HCT116 (cell line): Measurements from ENCODE around the gene GNRHR. TPM values are rescaled to one million over a fixed set of nuclear protein-coding genes. Genes with fewer than 3 reads are reported as not detected.

ENCODE experiments used
- ATAC-seq: fragments of 200-7000 bp; cut with Tn5 transposase; 2 replicates; pipeline ENCODE4 v1.9.1; 2020; ENCODE audit warnings: mild to moderate bottlenecking, moderate library complexity
- BruUV-seq: library from RNA; stranded (reverse); fragments of 400-500 nt; replicated peaks from 2 replicates; lab custom pipeline; 2021; lab: Mats Ljungman, UMichigan
- CTCF ChIA-PET: fragments of 300-600 bp; sonication (Branson Sonifier 250); formaldehyde crosslinking; loops from one replicate; lab custom pipeline; 2021; ENCODE audit warnings: antibody characterized with exemption; lab: Charles Lee
- POLR2A ChIA-PET: fragments of 300-600, 350-600 bp; sonication (Branson Sonifier 250); formaldehyde crosslinking; loops from one replicate; lab custom pipeline; 2021; ENCODE audit warnings: antibody characterized with exemption; lab: Charles Lee
- RAD21 ChIA-PET, 2 experiments: fragments of 300-600 bp; sonication (Branson Sonifier 250); formaldehyde crosslinking; loops; one replicate each; lab custom pipeline; 2023; ENCODE audit warnings: low total read pairs in 2 of 2; ENCODE audit not compliant: uncharacterized antibody in 2 of 2, unreplicated experiment in 2 of 2, low non-redundant PET in 1 of 2; lab: Charles Lee
- DNase-seq: peaks from one replicate; pipeline ENCODE4 v3.0.0-alpha.2; 2010; ENCODE audit warnings: low read depth, low spot score
- H2AFZ ChIP-seq: fragments of 200-600 bp; shearing (Covaris generic), sonication (generic); 2 replicates; pipeline ENCODE4 v1.6.1; 2017; ENCODE audit warnings: low read depth, mixed run types, mixed read lengths, antibody characterized with exemption, low read length; ENCODE audit not compliant: poor library complexity, severe bottlenecking
- H3K27ac ChIP-seq: 2 replicates; pipeline ENCODE4 v1.5.1; 2012; ENCODE audit warnings: low read depth, low read length
- H3K27me3 ChIP-seq: fragments of 200-600 bp; sonication (generic); 2 replicates; pipeline ENCODE4 v1.6.1; 2016; ENCODE audit warnings: mixed run types, low read length, mixed read lengths; ENCODE audit not compliant: insufficient read depth
- H3K36me3 ChIP-seq, 2 experiments: fragments of 200-500 bp in 1 of 2; fragments of 200-600 bp in 1 of 2; sonication (Bioruptor generic) in 1 of 2; sonication (generic) in 1 of 2; 2 replicates each; pipeline versions ENCODE4 v1.5.1 to v1.6.1; 2014 to 2016; ENCODE audit warnings: low read length in 2 of 2, inconsistent platforms in 1 of 2, mixed read lengths in 1 of 2, mixed run types in 1 of 2; ENCODE audit not compliant: insufficient read depth in 2 of 2, control insufficient read depth in 1 of 2
- H3K4me1 ChIP-seq, 2 experiments: fragments of 200-600 bp in 1 of 2; sonication (generic) in 1 of 2; 2 replicates each; pipeline versions ENCODE4 v1.5.1 to v1.6.1; 2012 to 2017; ENCODE audit warnings: low read length in 2 of 2, inconsistent platforms in 1 of 2, mild to moderate bottlenecking in 1 of 2, mixed read lengths in 1 of 2, mixed run types in 1 of 2, moderate library complexity in 1 of 2; ENCODE audit not compliant: insufficient read depth in 2 of 2, control insufficient read depth in 1 of 2
- H3K4me2 ChIP-seq: fragments of 200-600 bp; sonication (generic); 2 replicates; pipeline ENCODE4 v1.6.1; 2017; ENCODE audit warnings: mixed run types, low read length, mixed read lengths
- H3K4me3 ChIP-seq, 2 experiments: fragments of 200-600 bp in 1 of 2; sonication (generic) in 1 of 2; replicated peaks in 1 of 2; 2 replicates each; pipeline ENCODE4 v1.5.1; 2011 to 2016; ENCODE audit warnings: low read length in 2 of 2, control low read depth in 1 of 2, low read depth in 1 of 2, mild to moderate bottlenecking in 1 of 2, mixed read lengths in 1 of 2, mixed run types in 1 of 2
- H3K79me2 ChIP-seq: fragments of 200-600 bp; sonication (generic); 2 replicates; pipeline ENCODE4 v1.6.1; 2017; ENCODE audit warnings: mild to moderate bottlenecking, mixed run types, low read length, moderate library complexity, mixed read lengths; ENCODE audit not compliant: insufficient read depth
- H3K9ac ChIP-seq: fragments of 200-600 bp; sonication (generic); 2 replicates; pipeline ENCODE4 v1.6.1; 2016; ENCODE audit warnings: low read length, mixed read lengths
- H3K9me2 ChIP-seq: fragments of 200-600 bp; sonication (generic), shearing (Covaris generic); 2 replicates; pipeline ENCODE4 v1.6.1; 2017; ENCODE audit warnings: mixed run types, mild to moderate bottlenecking, moderate library complexity; ENCODE audit not compliant: insufficient read depth
- H3K9me3 ChIP-seq, 2 experiments: fragments of 200-500 bp in 1 of 2; fragments of 200-600 bp in 1 of 2; sonication (Bioruptor generic) in 1 of 2; sonication (generic) in 1 of 2; 2 replicates each; pipeline ENCODE4 v1.6.1; 2014 to 2017; ENCODE audit warnings: low read length in 2 of 2, mixed read lengths in 2 of 2, inconsistent platforms in 1 of 2, low read depth in 1 of 2, mild to moderate bottlenecking in 1 of 2, mixed run types in 1 of 2, moderate library complexity in 1 of 2; ENCODE audit not compliant: control insufficient read depth in 1 of 2, insufficient read depth in 1 of 2
- H4K20me1 ChIP-seq: fragments of 200-600 bp; sonication (generic), shearing (Covaris generic); 2 replicates; pipeline ENCODE4 v1.6.1; 2017; ENCODE audit warnings: mixed run types, mild to moderate bottlenecking, moderate library complexity; ENCODE audit not compliant: insufficient read depth
- CEBPB ChIP-seq: IDR thresholded peaks from 2 replicates; pipeline ENCODE4 v1.6.1; 2012; ENCODE audit warnings: low read depth
- CTCF ChIP-seq, 3 experiments: fragments of 200-600 bp in 1 of 3; sonication (generic) in 1 of 3; IDR thresholded peaks in 2 of 3; conservative IDR thresholded peaks in 1 of 3; 2 replicates each; pipeline ENCODE4 v1.5.1; 2012 to 2017; ENCODE audit warnings: low read depth in 2 of 3, low read length in 2 of 3, antibody characterized with exemption in 1 of 3, borderline replicate concordance in 1 of 3, control low read depth in 1 of 3, mild to moderate bottlenecking in 1 of 3, mixed read lengths in 1 of 3, mixed run types in 1 of 3, moderate library complexity in 1 of 3; ENCODE audit not compliant: insufficient read depth in 1 of 3
- EGR1 ChIP-seq: IDR thresholded peaks from 2 replicates; pipeline ENCODE4 v1.6.1; 2012; ENCODE audit warnings: low read depth
- ELF1 ChIP-seq: IDR thresholded peaks from 2 replicates; pipeline ENCODE4 v1.6.1; 2012; ENCODE audit warnings: low read depth, borderline replicate concordance
- EZH2phosphoT487 ChIP-seq: fragments of 200-600 bp; IDR thresholded peaks from 2 replicates; pipeline ENCODE4 v1.6.1; 2018; ENCODE audit warnings: antibody characterized with exemption, borderline replicate concordance
- POLR2A ChIP-seq: IDR thresholded peaks from 2 replicates; pipeline ENCODE4 v1.7.0; 2011; ENCODE audit warnings: borderline replicate concordance; ENCODE audit not compliant: insufficient read depth, insufficient read length; ENCODE audit errors: extremely low read depth
- SIN3A ChIP-seq: IDR thresholded peaks from 2 replicates; pipeline ENCODE4 v1.6.1; 2012; ENCODE audit warnings: low read depth
- SP1 ChIP-seq: IDR thresholded peaks from 2 replicates; pipeline ENCODE4 v1.6.1; 2012; ENCODE audit warnings: low read depth
- SRF ChIP-seq: IDR thresholded peaks from 2 replicates; pipeline ENCODE4 v1.6.1; 2012; ENCODE audit warnings: low read depth
- TCF7L2 ChIP-seq: IDR thresholded peaks from 2 replicates; pipeline ENCODE4 v1.7.0; 2011; ENCODE audit warnings: borderline replicate concordance, inconsistent platforms; ENCODE audit not compliant: insufficient read depth, insufficient read length; ENCODE audit errors: extremely low read depth
- YY1 ChIP-seq: IDR thresholded peaks from 2 replicates; pipeline ENCODE4 v1.6.1; 2011; ENCODE audit warnings: low read length, low read depth, moderate library complexity, mild to moderate bottlenecking; ENCODE audit not compliant: insufficient replicate concordance; ENCODE audit errors: extremely low read depth
- ZFX ChIP-seq: fragments of 450-650 bp; IDR thresholded peaks from 2 replicates; pipeline ENCODE4 v1.6.1; 2017
- intact Hi-C: fragments of 100-400 bp; cut with micrococcal nuclease; formaldehyde crosslinking; loops from 2 replicates; pipeline ENCODE4 v1.10.0; 2022
- total RNA-seq: library from RNA; stranded (reverse); gene quantifications from one replicate; pipeline ENCODE4 v1.2.1, GENCODE V29; 2021; ENCODE audit not compliant: unreplicated experiment

GNRHR gene
- total RNA-seq, 1 experiment from 2014 or later, result not detected

GRCh38 chr4:67699603-67700002, 54.6 kb downstream of the GNRHR start:
- Histone ChIP-seq H2AFZ (no peak overlapping the region), H3K4me3 (peak overlapping the region; percentile 92 to 94), H3K4me1 (peaks cover 7 to 15% of the 10 kb centered on the region in 2 experiments), H3K79me2 (peaks cover 88% of the 10 kb centered on the region), H3K27ac (no peak overlapping the region), H3K9me2 (no peaks in the 10 kb centered on the region), H3K9ac (peak overlapping the region; percentile 91), H3K36me3 (0 out of 4 replicates have a peak, but pooled peaks cover 0 to 3% of the 10 kb centered on the region in 2 experiments), H3K9me3 (no peaks in the 10 kb centered on the region), H3K27me3 (no peaks in the 10 kb centered on the region), H4K20me1 (no peaks in the 10 kb centered on the region), H3K4me2 (peak overlapping the region; percentile 94)
- ChIA-PET RAD21 (no interaction called here), CTCF (no interaction called here), POLR2A (no interaction called here)
- no peak for DNase-seq
- intact Hi-C loops, result loop anchor here (2.0 to 5.0 kb wide), 2 partner anchors 151 to 653 kb away; partner anchors contain the start of gene YTHDC1
- ATAC-seq, result no peak
- no TSS peak for BruUV-seq
- TF ChIP-seq ELF1 (no peak), ZFX (no peak), POLR2A (no peak), EGR1 (no peak), TCF7L2 (no peak), SRF (no peak)

GRCh38 chr4:67697860-67698687, 56.1 kb downstream of the GNRHR start:
- Histone ChIP-seq H3K79me2 (peaks cover 87% of the 10 kb centered on the region), H3K36me3 (0 out of 4 replicates have a peak, but pooled peaks cover 0 to 3% of the 10 kb centered on the region in 2 experiments), H2AFZ (no peak overlapping the region), H3K9ac (no peak overlapping the region), H3K4me3 (no peak overlapping the region), H3K4me2 (no peak overlapping the region), H3K9me2 (no peaks in the 10 kb centered on the region), H3K4me1 (peaks cover 7 to 15% of the 10 kb centered on the region in 2 experiments), H3K27ac (no peak overlapping the region), H3K27me3 (no peaks in the 10 kb centered on the region), H4K20me1 (no peaks in the 10 kb centered on the region), H3K9me3 (no peaks in the 10 kb centered on the region)
- ChIA-PET CTCF (no interaction called here), RAD21 (no interaction called here), POLR2A (no interaction called here)
- ATAC-seq (no peak), DNase-seq (no peak)
- intact Hi-C loops, result no loop called here
- no TSS peak for BruUV-seq
- TF ChIP-seq SRF (no peak), EGR1 (no peak), SIN3A (no peak), EZH2phosphoT487 (no peak), SP1 (no peak), YY1 (no peak), CEBPB (no peak), CTCF (IDR thresholded peaks at IDR 0.05 in 2 of 3, conservative IDR thresholded peaks at IDR 0.05 in 1 of 3; ENCODE audit: borderline replicate concordance in 1 of 3, insufficient read depth in 1 of 3, low read depth in 2 of 3, low read length in 2 of 3) (no peak)
